Measurements from ENCODE around the gene TXNL4A. TPM values are rescaled to one million over a fixed set of nuclear protein-coding genes. Genes with fewer than 3 reads are reported as not detected.

Gene TXNL4A
- total RNA-seq, 1 experiment from 2014 or later, result 178 TPM

GRCh38 chr18:79938196-79938595 lies 50.2 kb downstream of the TXNL4A start:
- peaks cover 18 to 53% of the 10 kb centered on the region in 2 experiments; a peak in 3 of 4 replicates for H3K36me3 ChIP-seq (ENCODE audit: control insufficient read depth in 1 of 2, insufficient read depth in 2 of 2, low read length in 2 of 2)

More at GRCh38 chr18:79938196-79938595, 50.2 kb downstream of the TXNL4A start:
- H3K79me2 ChIP-seq (ENCODE audit: insufficient read depth, low read length), result peaks cover 95% of the 10 kb centered on the region
- TF ChIP-seq CEBPB (IDR thresholded peaks at IDR 0.05; ENCODE audit: low read depth) (no peak), EZH2 (IDR thresholded peaks at IDR 0.05) (no peak), RAD21 (IDR thresholded peaks at IDR 0.05; ENCODE audit: low read depth) (no peak), CTCF (IDR thresholded peaks at IDR 0.05 in 2 of 3, conservative IDR thresholded peaks at IDR 0.05 in 1 of 3; ENCODE audit: borderline replicate concordance in 1 of 3, insufficient read depth in 1 of 3, low read depth in 2 of 3, low read length in 2 of 3) (no peak), YY1 (IDR thresholded peaks at IDR 0.05; ENCODE audit: extremely low read depth, insufficient replicate concordance, low read depth, low read length) (no peak), SIN3A (IDR thresholded peaks at IDR 0.05; ENCODE audit: low read depth) (no peak), CBX3 (IDR thresholded peaks at IDR 0.05; ENCODE audit: low read depth) (no peak), MAX (IDR thresholded peaks at IDR 0.05) (no peak), ZFX (IDR thresholded peaks at IDR 0.05) (no peak), POLR2AphosphoS5 (IDR thresholded peaks at IDR 0.05; ENCODE audit: low read depth, low read length) (no peak), SP1 (IDR thresholded peaks at IDR 0.05; ENCODE audit: low read depth) (no peak), EZH2phosphoT487 (IDR thresholded peaks at IDR 0.05; ENCODE audit: borderline replicate concordance) (no peak), ZNF274 (IDR thresholded peaks at IDR 0.05; ENCODE audit: low read depth, low read length) (no peak), ZBTB33 (IDR thresholded peaks at IDR 0.05; ENCODE audit: extremely low read depth, insufficient replicate concordance, low read length) (no peak), TCF7L2 (IDR thresholded peaks at IDR 0.05; ENCODE audit: borderline replicate concordance, extremely low read depth, insufficient read depth, insufficient read length) (no peak), SRF (IDR thresholded peaks at IDR 0.05; ENCODE audit: low read depth) (no peak)
- CTCF ChIA-PET, result no interaction called here
- intact Hi-C loops (cut with micrococcal nuclease), result no loop called here
- H3K4me3 ChIP-seq (replicated peaks in 1 of 2; ENCODE audit: low read depth in 1 of 2, low read length in 2 of 2), result no peak overlapping the region
- H2AFZ ChIP-seq (ENCODE audit: low read depth, low read length, poor library complexity, severe bottlenecking), result no peak overlapping the region
- no peaks in the 10 kb centered on the region for H4K20me1 ChIP-seq (ENCODE audit: insufficient read depth)
- no peak overlapping the region for H3K9ac ChIP-seq (ENCODE audit: low read length)
- H3K27me3 ChIP-seq (ENCODE audit: insufficient read depth, low read length), result no peaks in the 10 kb centered on the region
- POLR2A ChIA-PET, result no interaction called here
- H3K9me3 ChIP-seq (ENCODE audit: control insufficient read depth in 1 of 2, insufficient read depth in 1 of 2, low read depth in 1 of 2, low read length in 2 of 2), result peaks cover 7 to 23% of the 10 kb centered on the region in 2 experiments; a peak in 2 of 4 replicates
- H3K4me2 ChIP-seq (ENCODE audit: low read length), result no peak overlapping the region
- RAD21 ChIA-PET (ENCODE audit: low non-redundant PET in 1 of 2, low total read pairs in 2 of 2, uncharacterized antibody in 2 of 2, unreplicated experiment in 2 of 2), result no interaction called here
- ATAC-seq (no peak), DNase-seq (ENCODE audit: low read depth, low spot score) (no peak)
- H3K9me2 ChIP-seq (ENCODE audit: insufficient read depth), result no peaks in the 10 kb centered on the region
- no TSS peak for BruUV-seq (replicated peaks)
- H3K27ac ChIP-seq (ENCODE audit: low read depth, low read length), result no peak overlapping the region
- no peaks in the 10 kb centered on the region for H3K4me1 ChIP-seq (ENCODE audit: control insufficient read depth in 1 of 2, insufficient read depth in 2 of 2, low read length in 2 of 2)
